ENCODE data around the gene GPC6. TPM values are rescaled to one million over a fixed set of nuclear protein-coding genes. Genes with fewer than 3 reads are reported as not detected.

The GPC6 gene
- total RNA-seq, 4 donors from 2014 or later: 13.7 to 21.7 (median 16.5) TPM

GRCh38 chr13:93963266-93964145 lies 736.9 kb downstream of the GPC6 start:
- H3K27ac ChIP-seq: no peak overlapping the region
- ATAC-seq: no peak
- no peaks in the 10 kb centered on the region for H3K36me3 ChIP-seq
- no peaks in the 10 kb centered on the region for H3K9me3 ChIP-seq
- no peak for TF ChIP-seq EP300 (IDR thresholded peaks at IDR 0.05)
- WGBS, 2 donors (ENCODE audit: low coverage in 1 of 2): 62 to 65% methylated on average over 5 to 6 of the region's 6 CpGs
- H3K4me3 ChIP-seq: no peak overlapping the region
- no peaks in the 10 kb centered on the region for H3K4me1 ChIP-seq
- H3K27me3 ChIP-seq: no peaks in the 10 kb centered on the region

- Histone ChIP-seq H3K27me3 (no peaks in the 10 kb centered on the region), H3K36me3 (no peaks in the 10 kb centered on the region), H3K27ac (no peak overlapping the region), H3K9me3 (no peaks in the 10 kb centered on the region), H3K4me3 (no peak overlapping the region), H3K4me1 (no peaks in the 10 kb centered on the region)
- no peak for ATAC-seq
- TF ChIP-seq CTCF (IDR thresholded peaks at IDR 0.05): no peak
- TF ChIP-seq POLR2A (IDR thresholded peaks at IDR 0.05): no peak
- 83 to 86% methylated on average over 2 of the region's 2 CpGs for WGBS, 2 donors (ENCODE audit: low coverage in 1 of 2)
These were observed 737.5 kb downstream of the GPC6 start for GRCh38 chr13:93964146-93964512.

- H3K27ac ChIP-seq: no peak overlapping the region
- no peaks in the 10 kb centered on the region for H3K4me1 ChIP-seq
- TF ChIP-seq CTCF (IDR thresholded peaks at IDR 0.05) (no peak), POLR2AphosphoS5 (IDR thresholded peaks at IDR 0.05) (no peak), POLR2A (IDR thresholded peaks at IDR 0.05) (no peak), EP300 (IDR thresholded peaks at IDR 0.05) (no peak)
- H3K9me3 ChIP-seq: no peaks in the 10 kb centered on the region
- 100% methylated on average over 1 of the region's 3 CpGs; no CpG with 5 or more reads in 1 of the 2 donors for WGBS, 2 donors (ENCODE audit: low coverage in 1 of 2)
- no peaks in the 10 kb centered on the region for H3K27me3 ChIP-seq
- no peaks in the 10 kb centered on the region for H3K36me3 ChIP-seq
- no peak overlapping the region for H3K4me3 ChIP-seq
- ATAC-seq: no peak
These were observed 739.0 kb downstream of the GPC6 start for GRCh38 chr13:93965587-93965986.

- no peak for TF ChIP-seq POLR2AphosphoS5 (IDR thresholded peaks at IDR 0.05)
- TF ChIP-seq EP300 (IDR thresholded peaks at IDR 0.05): no peak
- no peak for TF ChIP-seq POLR2A (IDR thresholded peaks at IDR 0.05)
- TF ChIP-seq CTCF (IDR thresholded peaks at IDR 0.05): no peak
- no peaks in the 10 kb centered on the region for H3K27me3 ChIP-seq
- no peak overlapping the region for H3K27ac ChIP-seq
- WGBS, 2 donors (ENCODE audit: low coverage in 1 of 2): 73% methylated on average over 2 of the region's 2 CpGs; no CpG with 5 or more reads in 1 of the 2 donors
- no peak overlapping the region for H3K4me3 ChIP-seq
- no peaks in the 10 kb centered on the region for H3K36me3 ChIP-seq
- no peak for ATAC-seq
- no peaks in the 10 kb centered on the region for H3K4me1 ChIP-seq
- no peaks in the 10 kb centered on the region for H3K9me3 ChIP-seq
These were observed 739.8 kb downstream of the GPC6 start for GRCh38 chr13:93966267-93966936.

- TF ChIP-seq POLR2A (IDR thresholded peaks at IDR 0.05) (no peak), POLR2AphosphoS5 (IDR thresholded peaks at IDR 0.05) (no peak), CTCF (IDR thresholded peaks at IDR 0.05) (no peak), EP300 (IDR thresholded peaks at IDR 0.05) (no peak)
- Histone ChIP-seq H3K27me3 (no peaks in the 10 kb centered on the region), H3K4me3 (no peak overlapping the region), H3K9me3 (no peaks in the 10 kb centered on the region), H3K36me3 (no peaks in the 10 kb centered on the region), H3K4me1 (no peaks in the 10 kb centered on the region), H3K27ac (no peak overlapping the region)
- no peak for ATAC-seq
- 79 to 83% methylated on average over 2 of the region's 2 CpGs for WGBS, 2 donors (ENCODE audit: low coverage in 1 of 2)
These were observed 740.7 kb downstream of the GPC6 start for GRCh38 chr13:93967286-93967685.
